Measurements from ENCODE around the gene NEUROD2.

Gene NEUROD2

GRCh38 chr17:39609416-39610025 lies 1.8 kb upstream of the NEUROD2 start:
- TF ChIP-seq, protein P1, sequence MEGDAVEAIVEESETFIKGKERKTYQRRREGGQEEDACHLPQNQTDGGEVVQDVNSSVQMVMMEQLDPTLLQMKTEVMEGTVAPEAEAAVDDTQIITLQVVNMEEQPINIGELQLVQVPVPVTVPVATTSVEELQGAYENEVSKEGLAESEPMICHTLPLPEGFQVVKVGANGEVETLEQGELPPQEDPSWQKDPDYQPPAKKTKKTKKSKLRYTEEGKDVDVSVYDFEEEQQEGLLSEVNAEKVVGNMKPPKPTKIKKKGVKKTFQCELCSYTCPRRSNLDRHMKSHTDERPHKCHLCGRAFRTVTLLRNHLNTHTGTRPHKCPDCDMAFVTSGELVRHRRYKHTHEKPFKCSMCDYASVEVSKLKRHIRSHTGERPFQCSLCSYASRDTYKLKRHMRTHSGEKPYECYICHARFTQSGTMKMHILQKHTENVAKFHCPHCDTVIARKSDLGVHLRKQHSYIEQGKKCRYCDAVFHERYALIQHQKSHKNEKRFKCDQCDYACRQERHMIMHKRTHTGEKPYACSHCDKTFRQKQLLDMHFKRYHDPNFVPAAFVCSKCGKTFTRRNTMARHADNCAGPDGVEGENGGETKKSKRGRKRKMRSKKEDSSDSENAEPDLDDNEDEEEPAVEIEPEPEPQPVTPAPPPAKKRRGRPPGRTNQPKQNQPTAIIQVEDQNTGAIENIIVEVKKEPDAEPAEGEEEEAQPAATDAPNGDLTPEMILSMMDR (IDR thresholded peaks at IDR 0.05; ENCODE audit: low read depth, low read length), result no peak
- no peaks in the 10 kb centered on the region for H3K9me3 ChIP-seq (ENCODE audit: severe bottlenecking)

DNA sequence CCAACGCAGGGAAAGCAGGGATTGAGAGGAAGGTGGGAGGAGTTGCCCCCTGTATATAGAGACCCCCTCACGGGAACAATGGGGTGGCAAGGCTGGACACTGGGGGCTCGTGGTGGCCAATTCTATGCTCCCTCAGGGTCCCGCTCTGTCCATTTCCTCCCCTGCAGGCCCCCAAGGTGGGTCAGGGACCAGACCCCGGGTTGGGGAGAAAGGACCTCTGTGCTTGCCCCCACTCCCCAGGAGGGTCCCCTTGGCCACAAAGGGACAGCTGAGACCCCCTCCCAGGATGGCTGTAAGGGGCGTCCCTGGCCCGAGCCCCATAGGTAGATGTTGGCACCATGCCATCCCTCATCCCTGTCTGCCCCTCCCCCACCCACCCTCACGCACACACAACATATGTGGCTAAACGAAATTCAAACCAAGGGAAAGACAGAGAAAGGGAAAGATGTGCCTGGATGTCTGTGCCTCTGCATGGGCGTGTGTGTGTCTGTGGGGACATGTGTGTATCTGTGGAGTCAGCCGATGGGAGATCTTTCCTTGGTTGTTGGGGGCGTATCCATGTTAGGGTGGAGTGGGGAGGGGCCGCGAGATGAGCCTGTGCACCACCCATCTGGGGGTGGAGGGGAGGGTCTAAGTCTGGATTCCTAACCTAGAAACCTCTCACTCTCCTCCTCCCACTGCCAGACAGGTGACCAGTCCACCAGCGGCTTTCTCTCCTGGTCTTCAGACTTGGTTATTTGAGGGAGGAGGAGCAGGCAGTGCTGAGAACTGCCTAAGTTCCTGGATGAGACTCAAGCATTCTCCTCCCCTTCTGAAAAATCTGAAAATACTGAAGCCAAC lies 642 bp upstream of the NEUROD2 start:
- no peaks in the 10 kb centered on the region for H3K36me3 ChIP-seq
- H3K27me3 ChIP-seq (ENCODE audit: insufficient read depth, low read depth, severe bottlenecking), result peaks cover 89% of the 10 kb centered on the region
- H3K4me3 ChIP-seq (ENCODE audit: low read depth, low read length), result no peak overlapping the region
- TF ChIP-seq, protein P1 (IDR thresholded peaks at IDR 0.05; ENCODE audit: low read depth, low read length), result no peak
- no peaks in the 10 kb centered on the region for H3K9me3 ChIP-seq (ENCODE audit: severe bottlenecking)
- H3K27ac ChIP-seq, result no peak overlapping the region
- no peak for DNase-seq

More at GRCh38 chr17:39609416-39610025, 1.8 kb upstream of the NEUROD2 start:
- H3K4me3 ChIP-seq (ENCODE audit: low read depth, low read length), result no peak overlapping the region
- H3K27ac ChIP-seq, result no peak overlapping the region
- no peak for DNase-seq
- H3K36me3 ChIP-seq, result no peaks in the 10 kb centered on the region
- peaks cover 89% of the 10 kb centered on the region for H3K27me3 ChIP-seq (ENCODE audit: insufficient read depth, low read depth, severe bottlenecking)

DNA sequence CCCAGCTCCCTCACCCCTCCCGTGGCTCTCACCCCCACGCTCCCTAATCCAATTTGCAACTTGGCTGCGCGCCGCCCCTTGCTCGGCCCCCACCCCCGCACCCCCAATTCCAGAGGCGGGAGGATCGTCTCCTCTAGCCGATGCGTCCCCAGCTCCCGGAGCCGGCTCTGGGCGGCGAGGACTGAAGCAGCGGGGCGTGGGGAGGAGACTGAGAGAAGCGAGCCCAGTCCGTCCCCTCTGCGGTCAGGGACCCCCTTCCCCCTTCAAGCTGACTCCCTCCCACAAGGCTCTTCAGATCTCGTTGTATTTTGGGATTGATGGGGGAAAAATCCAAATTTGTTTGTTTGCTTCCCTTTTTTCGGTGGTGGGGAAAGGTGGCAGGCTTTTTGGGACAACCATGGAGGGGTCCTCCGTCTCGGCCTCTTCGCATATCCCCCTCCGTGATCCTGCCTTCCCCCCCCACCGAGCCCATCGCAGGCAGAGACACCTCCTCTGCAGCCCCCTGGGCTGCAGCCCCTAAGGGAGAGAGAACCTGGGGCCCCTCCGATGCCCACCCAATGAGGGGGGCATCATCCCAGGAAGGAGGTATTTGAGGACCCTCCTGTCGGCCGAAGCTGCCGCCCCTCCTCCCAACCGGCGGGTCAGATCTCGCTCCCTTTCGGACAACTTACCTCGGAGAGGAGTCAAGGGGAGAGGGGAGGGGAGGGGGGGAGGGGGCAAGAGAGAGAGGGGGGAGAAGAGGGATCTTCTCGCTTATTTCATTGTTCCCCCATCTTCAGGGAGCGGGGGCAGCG lies 466 bp downstream of the NEUROD2 start:
- no peaks in the 10 kb centered on the region for H3K36me3 ChIP-seq
- no peak overlapping the region for H3K27ac ChIP-seq
- no peaks in the 10 kb centered on the region for H3K9me3 ChIP-seq (ENCODE audit: severe bottlenecking)
- H3K27me3 ChIP-seq (ENCODE audit: insufficient read depth, low read depth, severe bottlenecking), result peaks cover 93% of the 10 kb centered on the region
- H3K4me3 ChIP-seq (ENCODE audit: low read depth, low read length), result no peak overlapping the region
- TF ChIP-seq, protein P1 (IDR thresholded peaks at IDR 0.05; ENCODE audit: low read depth, low read length), result no peak
- no peak for DNase-seq

DNA sequence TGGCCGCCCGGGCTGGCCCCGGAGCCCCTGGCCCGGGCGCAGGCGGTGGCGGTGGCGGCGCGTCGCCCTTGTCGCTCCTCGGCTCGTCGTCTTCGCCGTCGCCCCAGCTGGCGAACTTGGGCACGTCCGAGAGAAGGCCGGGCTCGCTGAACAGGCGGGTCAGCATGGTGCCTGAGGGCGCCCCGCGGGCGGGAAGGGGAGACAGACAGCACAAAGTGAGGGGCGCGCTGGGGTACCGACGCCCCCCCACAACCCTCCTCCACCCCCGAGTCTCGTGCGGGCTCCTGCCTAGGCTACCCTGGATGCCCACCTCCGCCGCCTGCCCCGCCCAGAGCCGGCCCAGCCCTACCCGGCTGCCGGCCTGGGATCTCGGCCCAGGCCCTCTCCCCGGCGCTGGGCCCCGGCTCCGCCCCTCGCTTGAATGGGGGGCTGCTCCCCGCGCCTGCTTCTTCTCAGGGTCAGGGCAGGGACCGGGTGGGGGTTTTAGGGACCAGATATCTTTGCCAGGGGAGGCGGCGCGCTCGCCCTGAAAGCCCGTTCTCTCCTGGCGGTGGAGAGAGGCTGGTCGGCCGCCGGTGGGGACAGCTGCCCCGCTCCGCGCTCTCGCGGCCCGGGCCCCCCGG lies 1.2 kb downstream of the NEUROD2 start:
- H3K36me3 ChIP-seq, result no peaks in the 10 kb centered on the region
- TF ChIP-seq, protein P1 (IDR thresholded peaks at IDR 0.05; ENCODE audit: low read depth, low read length), result no peak
- H3K9me3 ChIP-seq (ENCODE audit: severe bottlenecking), result no peaks in the 10 kb centered on the region
- H3K27me3 ChIP-seq (ENCODE audit: insufficient read depth, low read depth, severe bottlenecking), result peaks cover 100% of the 10 kb centered on the region
- no peak overlapping the region for H3K27ac ChIP-seq
- no peak for DNase-seq
- no peak overlapping the region for H3K4me3 ChIP-seq (ENCODE audit: low read depth, low read length)

DNA sequence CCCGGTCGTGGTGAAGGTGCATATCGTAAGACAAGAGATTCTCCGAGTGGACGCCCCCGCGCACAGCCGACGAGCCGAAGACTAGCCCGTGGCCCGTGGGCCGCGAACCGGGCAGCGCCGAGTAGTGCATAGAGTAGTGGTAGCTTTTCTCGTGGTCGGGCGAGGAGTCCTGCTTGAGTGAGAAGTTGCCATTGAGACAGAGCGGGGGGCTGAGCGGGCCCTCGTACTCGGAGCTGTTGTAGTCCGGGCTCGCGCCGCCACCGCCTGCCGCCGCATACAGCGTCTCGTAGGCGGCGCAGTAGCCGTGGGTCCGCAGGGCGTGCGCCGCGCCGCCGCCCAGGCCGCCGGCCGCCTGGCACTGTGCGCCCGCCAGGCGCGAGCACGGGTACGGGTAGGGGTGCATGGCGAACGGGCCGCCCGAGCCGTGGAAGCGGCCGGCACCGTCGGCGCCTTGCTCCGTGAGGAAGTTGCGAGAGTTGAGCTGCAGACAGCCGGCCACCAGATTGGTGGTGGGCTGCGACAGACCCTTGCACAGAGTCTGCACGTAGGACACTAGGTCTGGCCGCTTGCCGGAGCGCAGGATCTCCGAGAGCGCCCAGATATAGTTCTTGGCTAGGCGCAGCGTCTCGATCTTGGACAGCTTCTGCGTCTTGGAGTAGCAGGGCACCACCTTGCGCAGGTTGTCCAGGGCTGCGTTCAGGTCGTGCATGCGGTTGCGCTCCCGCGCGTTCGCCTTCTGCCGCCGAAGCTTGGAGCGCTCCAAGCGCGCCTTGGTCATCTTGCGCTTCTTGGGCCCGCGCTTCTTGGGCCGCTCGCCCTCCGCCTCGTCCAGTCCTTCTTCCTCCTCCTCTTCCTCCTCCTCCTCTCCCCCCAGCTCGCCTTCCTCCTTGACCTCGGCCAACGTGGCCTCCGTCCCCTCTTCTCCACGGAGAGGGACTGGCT lies 2.0 kb downstream of the NEUROD2 start:
- DNase-seq, result no peak
- no peaks in the 10 kb centered on the region for H3K36me3 ChIP-seq
- H3K4me3 ChIP-seq (ENCODE audit: low read depth, low read length), result no peak overlapping the region
- TF ChIP-seq, protein P1 (IDR thresholded peaks at IDR 0.05; ENCODE audit: low read depth, low read length), result no peak
- no peak overlapping the region for H3K27ac ChIP-seq
- H3K27me3 ChIP-seq (ENCODE audit: insufficient read depth, low read depth, severe bottlenecking), result peaks cover 100% of the 10 kb centered on the region
- no peaks in the 10 kb centered on the region for H3K9me3 ChIP-seq (ENCODE audit: severe bottlenecking)
